ENCODE measurements around the gene GATA3. TPM values are rescaled to one million over a fixed set of nuclear protein-coding genes. Genes with fewer than 3 reads are reported as not detected.

The GATA3 gene
- total and polyA plus RNA-seq, 2 of the 8 experiments (the other 6 are each of a cell fraction or from before 2014, with no cell fraction given), result 0.02 to 0.43 TPM

DNA sequence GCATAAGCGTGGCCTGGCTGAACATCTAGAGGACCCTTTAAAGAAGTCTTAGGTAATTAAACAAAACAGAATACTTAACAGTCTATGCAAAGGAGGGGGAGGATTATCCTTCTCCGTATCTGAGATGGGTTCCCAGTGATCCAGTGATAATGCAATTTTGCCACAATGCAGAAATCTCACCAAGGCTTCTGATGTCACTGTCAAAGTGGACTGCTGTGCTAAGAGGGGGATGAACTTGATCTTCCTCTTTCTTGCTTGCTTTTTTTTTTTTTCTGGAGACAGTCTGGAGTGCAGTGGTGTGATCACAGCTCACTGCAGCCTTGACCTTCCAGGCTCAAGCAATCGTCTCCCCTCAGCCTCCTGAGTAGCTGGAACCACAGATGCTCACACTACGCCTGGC, 30.8 kb downstream of the GATA3 start (continued):
- TF ChIP-seq, protein P1, sequence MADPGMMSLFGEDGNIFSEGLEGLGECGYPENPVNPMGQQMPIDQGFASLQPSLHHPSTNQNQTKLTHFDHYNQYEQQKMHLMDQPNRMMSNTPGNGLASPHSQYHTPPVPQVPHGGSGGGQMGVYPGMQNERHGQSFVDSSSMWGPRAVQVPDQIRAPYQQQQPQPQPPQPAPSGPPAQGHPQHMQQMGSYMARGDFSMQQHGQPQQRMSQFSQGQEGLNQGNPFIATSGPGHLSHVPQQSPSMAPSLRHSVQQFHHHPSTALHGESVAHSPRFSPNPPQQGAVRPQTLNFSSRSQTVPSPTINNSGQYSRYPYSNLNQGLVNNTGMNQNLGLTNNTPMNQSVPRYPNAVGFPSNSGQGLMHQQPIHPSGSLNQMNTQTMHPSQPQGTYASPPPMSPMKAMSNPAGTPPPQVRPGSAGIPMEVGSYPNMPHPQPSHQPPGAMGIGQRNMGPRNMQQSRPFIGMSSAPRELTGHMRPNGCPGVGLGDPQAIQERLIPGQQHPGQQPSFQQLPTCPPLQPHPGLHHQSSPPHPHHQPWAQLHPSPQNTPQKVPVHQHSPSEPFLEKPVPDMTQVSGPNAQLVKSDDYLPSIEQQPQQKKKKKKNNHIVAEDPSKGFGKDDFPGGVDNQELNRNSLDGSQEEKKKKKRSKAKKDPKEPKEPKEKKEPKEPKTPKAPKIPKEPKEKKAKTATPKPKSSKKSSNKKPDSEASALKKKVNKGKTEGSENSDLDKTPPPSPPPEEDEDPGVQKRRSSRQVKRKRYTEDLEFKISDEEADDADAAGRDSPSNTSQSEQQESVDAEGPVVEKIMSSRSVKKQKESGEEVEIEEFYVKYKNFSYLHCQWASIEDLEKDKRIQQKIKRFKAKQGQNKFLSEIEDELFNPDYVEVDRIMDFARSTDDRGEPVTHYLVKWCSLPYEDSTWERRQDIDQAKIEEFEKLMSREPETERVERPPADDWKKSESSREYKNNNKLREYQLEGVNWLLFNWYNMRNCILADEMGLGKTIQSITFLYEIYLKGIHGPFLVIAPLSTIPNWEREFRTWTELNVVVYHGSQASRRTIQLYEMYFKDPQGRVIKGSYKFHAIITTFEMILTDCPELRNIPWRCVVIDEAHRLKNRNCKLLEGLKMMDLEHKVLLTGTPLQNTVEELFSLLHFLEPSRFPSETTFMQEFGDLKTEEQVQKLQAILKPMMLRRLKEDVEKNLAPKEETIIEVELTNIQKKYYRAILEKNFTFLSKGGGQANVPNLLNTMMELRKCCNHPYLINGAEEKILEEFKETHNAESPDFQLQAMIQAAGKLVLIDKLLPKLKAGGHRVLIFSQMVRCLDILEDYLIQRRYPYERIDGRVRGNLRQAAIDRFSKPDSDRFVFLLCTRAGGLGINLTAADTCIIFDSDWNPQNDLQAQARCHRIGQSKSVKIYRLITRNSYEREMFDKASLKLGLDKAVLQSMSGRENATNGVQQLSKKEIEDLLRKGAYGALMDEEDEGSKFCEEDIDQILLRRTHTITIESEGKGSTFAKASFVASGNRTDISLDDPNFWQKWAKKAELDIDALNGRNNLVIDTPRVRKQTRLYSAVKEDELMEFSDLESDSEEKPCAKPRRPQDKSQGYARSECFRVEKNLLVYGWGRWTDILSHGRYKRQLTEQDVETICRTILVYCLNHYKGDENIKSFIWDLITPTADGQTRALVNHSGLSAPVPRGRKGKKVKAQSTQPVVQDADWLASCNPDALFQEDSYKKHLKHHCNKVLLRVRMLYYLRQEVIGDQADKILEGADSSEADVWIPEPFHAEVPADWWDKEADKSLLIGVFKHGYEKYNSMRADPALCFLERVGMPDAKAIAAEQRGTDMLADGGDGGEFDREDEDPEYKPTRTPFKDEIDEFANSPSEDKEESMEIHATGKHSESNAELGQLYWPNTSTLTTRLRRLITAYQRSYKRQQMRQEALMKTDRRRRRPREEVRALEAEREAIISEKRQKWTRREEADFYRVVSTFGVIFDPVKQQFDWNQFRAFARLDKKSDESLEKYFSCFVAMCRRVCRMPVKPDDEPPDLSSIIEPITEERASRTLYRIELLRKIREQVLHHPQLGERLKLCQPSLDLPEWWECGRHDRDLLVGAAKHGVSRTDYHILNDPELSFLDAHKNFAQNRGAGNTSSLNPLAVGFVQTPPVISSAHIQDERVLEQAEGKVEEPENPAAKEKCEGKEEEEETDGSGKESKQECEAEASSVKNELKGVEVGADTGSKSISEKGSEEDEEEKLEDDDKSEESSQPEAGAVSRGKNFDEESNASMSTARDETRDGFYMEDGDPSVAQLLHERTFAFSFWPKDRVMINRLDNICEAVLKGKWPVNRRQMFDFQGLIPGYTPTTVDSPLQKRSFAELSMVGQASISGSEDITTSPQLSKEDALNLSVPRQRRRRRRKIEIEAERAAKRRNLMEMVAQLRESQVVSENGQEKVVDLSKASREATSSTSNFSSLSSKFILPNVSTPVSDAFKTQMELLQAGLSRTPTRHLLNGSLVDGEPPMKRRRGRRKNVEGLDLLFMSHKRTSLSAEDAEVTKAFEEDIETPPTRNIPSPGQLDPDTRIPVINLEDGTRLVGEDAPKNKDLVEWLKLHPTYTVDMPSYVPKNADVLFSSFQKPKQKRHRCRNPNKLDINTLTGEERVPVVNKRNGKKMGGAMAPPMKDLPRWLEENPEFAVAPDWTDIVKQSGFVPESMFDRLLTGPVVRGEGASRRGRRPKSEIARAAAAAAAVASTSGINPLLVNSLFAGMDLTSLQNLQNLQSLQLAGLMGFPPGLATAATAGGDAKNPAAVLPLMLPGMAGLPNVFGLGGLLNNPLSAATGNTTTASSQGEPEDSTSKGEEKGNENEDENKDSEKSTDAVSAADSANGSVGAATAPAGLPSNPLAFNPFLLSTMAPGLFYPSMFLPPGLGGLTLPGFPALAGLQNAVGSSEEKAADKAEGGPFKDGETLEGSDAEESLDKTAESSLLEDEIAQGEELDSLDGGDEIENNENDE (IDR thresholded peaks at IDR 0.05; ENCODE audit: insufficient replicate concordance, low read length), result no peak
- no peak for TF ChIP-seq PHF8 (conservative IDR thresholded peaks at IDR 0.05; ENCODE audit: low read depth, low read length)
- TF ChIP-seq SP2 (IDR thresholded peaks at IDR 0.05; ENCODE audit: low read length), result no peak
- no peak for TF ChIP-seq KDM5A (IDR thresholded peaks at IDR 0.05; ENCODE audit: low read length)
- no peak for TF ChIP-seq ZNF274 (IDR thresholded peaks at IDR 0.05; ENCODE audit: borderline replicate concordance, extremely low read depth, low read length)
- no peak for TF ChIP-seq TAF7 (optimal IDR thresholded peaks at IDR 0.05; ENCODE audit: borderline replicate concordance, low read depth, low read length)
- TF ChIP-seq POLR2AphosphoS5 (IDR thresholded peaks at IDR 0.05; ENCODE audit: low read depth, low read length), result no peak

Data from H1 (cell line).